NCI-H2196 treated with DMSO at 0.1 percent for 48 hours (cell line): Measurements from ENCODE around the gene MCM8.

Experiments used
- DNase-seq: peaks from one replicate; lab custom pipeline; 2025; ENCODE audit not compliant: unreplicated experiment; lab: John Stamatoyannopoulos, UW

MCM8 gene

DNA sequence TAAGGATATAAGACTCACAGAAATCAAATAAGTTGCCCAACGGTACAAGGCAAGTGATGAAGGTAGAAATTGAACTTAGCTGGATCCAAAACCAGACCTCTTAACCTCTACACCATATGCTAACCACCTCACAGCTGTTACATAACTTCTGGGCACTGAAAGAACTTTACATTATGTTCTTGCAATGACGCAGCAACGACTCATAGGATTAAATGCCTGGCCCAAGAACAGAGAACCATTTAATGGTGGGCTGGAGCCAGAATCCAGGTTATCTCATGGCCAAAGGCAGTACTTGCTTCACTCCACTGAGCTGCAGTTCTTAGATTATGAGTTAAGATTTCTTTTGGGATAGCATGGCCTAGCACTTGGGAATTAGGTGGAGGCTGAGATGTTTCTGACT, 4.5 kb upstream of the MCM8 start:
- DNase-seq: no peak

DNA sequence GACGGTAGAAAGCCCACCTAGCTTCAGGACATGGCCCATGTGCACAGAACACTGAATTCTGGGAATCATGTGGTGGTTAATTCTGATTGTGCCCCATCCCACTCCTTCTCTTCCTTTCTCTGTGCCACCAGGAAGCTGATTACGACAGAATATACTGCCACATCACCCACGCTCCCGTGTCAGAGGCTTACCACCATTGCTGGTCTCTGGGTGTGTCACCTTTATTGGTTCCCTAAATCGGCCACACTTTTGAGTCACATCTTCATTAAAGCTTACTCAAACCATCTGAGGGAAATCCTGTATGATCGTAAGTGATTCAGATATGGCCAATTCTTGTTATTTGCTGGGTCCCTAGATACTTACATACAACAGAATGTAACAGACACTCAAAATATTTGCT, 3.2 kb upstream of the MCM8 start:
- DNase-seq: no peak

DNA sequence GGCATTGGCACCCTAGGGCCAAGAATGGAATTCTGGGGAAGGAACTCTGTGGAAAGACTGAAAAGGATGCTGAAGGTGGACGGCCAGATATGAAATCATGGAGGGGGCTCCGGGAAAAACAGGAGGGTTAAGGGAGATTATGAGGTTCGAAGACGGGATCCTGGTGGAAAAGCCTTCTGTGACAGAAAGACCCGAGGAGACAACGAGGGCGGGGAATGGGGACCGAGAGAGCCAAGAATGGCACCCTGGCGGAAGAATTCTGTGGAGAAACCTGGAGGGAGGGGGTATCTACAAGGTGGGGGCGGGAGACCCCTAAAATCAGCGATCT, 545 bp upstream of the MCM8 start:
- DNase-seq: no peak

DNA sequence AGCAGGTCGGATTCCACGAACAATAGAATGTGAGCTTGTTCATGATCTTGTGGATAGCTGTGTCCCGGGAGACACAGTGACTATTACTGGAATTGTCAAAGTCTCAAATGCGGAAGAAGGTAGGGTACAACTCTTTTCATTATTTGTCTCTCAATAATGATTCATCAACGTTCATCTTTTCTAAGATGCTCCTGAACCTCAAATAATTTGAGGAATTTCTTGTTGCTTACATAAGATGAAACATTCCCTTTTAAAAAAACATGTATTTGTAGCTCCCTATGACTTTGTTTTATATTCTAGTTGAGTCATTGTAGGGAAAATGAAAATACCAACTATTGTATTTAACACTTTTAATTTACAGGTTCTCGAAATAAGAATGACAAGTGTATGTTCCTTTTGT, 17.0 kb downstream of the MCM8 start:
- DNase-seq: no peak

DNA sequence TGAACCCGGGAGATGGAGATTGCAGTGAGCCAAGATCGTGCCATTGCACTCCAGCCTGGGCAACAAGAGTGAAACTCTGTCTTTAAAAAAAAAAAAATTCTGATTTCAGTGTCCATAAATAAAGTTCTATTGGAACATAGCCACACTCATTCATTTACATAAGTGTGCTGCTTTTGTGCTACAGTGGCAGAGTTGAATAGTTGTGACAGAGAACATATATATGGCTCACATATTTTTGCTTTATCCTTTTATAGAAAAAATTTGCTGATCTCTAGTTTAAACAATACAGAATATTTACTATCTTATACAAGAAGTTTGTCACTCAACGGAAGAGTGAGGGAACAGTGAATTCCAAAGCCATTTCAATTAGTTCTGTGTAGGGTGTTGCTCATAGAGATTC, 18.0 kb downstream of the MCM8 start:
- DNase-seq: no peak

DNA sequence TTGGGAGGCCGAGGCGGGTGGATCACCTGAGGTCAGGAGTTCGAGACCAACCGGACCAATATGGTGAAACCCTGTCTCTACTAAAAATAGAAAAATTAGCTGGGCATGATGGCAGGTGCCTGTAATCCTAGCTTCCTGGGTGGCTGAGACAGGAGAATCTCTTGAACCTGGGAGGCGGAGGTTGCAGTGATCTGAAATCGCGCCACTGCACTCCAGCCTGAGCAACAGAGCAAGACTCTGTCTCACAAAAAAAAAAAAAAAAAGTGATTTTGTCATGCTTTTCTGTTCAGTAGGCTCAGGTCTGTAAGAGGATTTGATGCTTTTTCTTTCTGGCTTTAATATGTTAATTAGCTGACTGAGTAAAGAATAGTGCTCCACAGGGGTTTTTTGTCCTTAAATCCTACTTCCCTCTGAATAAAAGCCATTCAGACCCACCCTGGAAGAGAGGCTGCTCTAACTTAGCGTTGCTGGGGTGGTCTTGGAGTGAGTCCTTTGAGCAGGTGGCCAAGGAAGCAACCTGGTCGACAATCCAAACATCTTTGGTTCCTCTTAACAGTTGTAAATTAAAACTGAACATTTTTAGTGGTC, 19.0 kb downstream of the MCM8 start:
- DNase-seq: no peak

DNA sequence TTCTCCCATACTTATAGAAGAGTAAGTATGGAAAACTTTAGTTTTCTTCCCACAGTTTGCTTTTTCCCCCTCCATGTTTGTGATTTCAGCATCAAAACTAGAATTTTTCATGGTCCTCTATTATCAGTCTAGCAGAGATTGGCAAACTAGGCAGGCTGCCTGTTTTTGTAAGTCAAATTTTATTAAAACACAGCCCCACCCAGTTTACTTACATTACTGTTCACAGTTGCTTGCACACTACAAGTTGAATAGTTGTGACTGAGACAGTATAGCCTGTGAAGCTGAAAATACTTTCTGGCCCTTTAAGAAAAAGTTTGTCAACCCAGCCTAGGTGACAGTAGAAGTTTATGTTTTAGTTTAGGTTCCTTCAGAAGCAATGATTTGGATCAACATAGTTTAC, 19.5 kb downstream of the MCM8 start:
- DNase-seq: no peak

DNA sequence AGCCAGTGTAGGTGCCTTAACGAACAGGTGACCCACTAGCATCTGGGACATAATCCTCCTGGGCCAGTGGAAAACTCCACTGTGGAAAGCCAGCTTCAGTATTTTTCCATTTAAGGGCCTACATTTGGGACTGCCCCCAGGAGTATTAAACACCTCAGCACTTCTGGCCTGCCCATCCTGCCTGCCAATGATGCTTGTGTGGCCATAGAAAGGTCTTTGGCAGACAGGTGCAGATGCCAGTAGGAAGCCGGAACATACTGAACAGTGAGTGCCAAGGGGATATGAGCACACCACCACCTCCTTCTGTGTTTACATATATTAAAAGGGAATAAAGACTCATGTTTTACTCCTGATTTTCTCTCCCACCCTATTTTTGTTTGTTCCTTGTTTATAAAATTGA, 19.9 kb downstream of the MCM8 start:
- no peak for DNase-seq

DNA sequence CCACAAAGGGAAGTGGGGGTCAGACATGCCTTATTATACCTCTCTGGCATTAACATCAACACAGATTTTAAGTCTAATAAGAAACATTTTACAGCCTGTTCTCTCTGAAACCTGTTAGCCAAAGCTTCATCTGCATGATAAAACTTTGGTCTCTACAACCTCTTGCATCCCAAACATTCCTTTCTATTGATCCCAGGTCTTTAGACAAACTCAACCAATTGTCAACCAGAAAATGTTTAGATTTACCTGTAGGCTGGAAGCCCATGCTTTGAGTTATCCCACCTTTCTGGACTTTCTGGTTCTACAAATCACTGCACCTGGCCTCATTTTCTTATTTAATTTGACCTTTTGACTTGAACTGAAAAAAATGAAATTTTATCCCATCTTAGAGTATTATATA, 20.8 kb downstream of the MCM8 start:
- DNase-seq: no peak

DNA sequence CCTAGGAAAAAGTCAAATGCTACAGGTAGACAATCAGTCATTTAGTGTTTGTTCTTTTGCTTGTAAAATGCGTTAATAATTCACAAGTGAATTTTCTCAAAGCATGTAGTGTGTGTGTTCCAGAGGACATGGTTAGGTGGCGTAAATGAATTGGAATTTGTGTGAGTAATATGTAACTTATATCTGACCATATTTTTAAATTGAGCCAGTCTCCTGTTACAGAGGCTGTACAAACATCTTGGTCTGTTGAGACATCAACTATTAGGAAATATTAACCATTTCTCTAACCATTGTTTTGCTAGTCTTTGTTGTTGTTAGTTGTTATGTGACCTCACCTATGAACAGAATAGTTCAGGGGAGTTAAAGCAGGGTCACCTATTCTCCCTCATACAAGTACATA, 22.7 kb downstream of the MCM8 start:
- no peak for DNase-seq

DNA sequence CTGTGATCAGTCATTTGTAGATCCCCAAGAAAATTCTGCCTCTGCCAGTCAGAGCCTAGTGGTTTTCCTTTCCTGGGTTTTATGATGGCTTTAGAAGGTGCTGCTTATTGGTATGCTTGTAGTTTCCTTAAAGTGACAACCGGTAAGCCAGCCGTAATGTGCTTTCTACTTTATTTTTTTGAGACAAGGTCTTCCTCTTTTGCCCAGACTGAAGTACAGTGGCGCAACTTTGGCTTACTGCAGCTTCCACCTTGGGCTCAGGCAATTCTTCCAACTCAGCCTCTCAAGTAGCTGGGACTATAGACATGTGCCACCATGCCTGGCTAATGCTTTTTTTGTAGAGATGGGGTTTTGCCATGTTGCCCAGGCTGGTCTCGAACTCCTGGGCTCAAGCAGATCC, 23.5 kb downstream of the MCM8 start:
- DNase-seq: no peak

DNA sequence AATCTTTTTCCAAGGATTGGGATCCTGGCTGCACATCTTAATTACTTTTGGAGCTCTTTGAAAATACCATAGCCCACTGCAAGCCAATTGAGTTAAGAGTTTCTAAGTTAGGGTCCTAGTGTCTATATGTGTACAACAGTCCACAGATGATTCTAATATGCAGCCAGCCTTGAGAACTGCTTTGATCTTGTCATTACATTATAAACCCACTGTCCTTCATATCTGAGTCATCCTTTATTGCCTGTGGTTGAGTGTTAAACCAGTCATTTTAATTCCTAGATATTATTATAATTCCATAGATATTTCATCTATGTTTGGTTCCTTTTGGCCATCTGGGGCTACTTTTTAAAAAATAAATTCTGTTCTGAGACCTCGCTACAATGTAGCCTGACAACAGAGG, 24.1 kb downstream of the MCM8 start:
- no peak for DNase-seq

DNA sequence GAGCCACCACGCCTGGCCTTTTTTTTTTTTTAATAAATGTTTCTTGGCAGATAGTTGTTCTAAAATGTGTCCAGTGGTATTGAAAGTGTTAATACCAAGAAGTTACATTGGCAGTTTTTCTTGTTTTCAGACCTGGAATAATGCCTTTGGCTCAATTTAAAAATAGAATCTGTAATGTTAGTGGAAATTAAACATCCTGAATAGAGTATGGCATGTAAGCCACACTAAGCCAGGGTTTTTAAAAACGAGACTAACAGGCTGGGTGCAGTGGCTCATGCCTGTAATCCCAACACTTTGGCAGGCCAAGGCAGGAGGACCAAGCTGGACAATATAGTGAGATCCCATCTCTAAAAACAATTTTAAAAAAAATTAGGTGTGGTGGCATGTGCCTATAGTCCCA, 25.3 kb downstream of the MCM8 start:
- no peak for DNase-seq

DNA sequence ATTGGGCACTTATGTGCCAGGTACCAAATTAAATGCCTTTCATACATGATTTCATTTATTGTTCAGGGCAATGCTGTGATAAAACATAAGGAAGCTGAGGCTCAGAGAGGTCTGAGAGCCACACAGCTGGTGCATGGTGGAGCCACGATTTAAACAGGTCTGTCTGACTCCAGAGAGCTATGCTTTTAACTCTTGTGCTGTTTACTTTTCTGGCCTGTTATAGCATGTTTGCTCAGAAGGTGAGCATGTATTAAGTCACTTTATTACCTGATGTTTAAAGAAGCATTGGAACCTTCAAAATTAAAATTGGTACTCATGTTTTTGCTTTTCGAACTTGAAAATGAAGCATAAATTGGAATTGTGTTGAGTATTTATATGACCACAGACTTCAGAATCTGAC, 26.8 kb downstream of the MCM8 start:
- no peak for DNase-seq

DNA sequence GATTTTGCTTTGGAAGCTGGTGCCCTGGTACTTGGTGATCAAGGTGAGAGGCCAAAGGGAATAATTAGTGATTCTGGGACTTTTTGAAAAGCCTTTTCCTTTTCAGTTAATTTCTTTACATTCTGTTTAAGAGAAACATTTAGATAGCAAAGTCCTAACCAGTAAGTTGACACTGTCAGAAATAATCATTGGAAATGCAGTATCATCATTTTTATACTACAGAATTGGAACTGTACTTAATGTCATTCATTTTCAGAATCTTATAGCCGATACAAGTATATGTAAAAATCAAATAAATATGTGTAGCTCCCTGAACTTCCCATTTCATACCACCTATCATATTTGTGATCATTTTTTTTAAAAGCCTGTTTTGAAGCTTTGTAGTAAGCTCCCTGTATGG, 27.5 kb downstream of the MCM8 start:
- DNase-seq: no peak

DNA sequence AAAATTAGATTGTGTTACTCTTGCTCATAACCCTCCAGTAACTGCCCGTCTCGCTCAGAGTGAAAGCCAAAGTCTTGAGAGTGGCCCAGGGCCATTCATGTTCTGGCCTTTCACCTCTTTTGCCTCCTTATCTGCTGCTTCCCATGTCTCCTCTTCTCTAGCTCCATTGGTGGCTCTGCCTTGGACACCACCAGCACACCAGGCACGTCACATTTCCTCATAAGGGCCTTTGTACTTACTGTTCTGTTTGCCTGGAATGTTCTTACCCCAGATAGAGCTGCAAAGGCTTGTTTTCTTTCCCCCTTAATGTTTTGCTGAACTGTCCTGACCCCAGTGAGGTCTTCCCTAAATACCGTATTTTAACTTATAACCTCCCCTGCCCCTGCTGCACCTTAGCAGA, 29.3 kb downstream of the MCM8 start:
- DNase-seq: no peak

DNA sequence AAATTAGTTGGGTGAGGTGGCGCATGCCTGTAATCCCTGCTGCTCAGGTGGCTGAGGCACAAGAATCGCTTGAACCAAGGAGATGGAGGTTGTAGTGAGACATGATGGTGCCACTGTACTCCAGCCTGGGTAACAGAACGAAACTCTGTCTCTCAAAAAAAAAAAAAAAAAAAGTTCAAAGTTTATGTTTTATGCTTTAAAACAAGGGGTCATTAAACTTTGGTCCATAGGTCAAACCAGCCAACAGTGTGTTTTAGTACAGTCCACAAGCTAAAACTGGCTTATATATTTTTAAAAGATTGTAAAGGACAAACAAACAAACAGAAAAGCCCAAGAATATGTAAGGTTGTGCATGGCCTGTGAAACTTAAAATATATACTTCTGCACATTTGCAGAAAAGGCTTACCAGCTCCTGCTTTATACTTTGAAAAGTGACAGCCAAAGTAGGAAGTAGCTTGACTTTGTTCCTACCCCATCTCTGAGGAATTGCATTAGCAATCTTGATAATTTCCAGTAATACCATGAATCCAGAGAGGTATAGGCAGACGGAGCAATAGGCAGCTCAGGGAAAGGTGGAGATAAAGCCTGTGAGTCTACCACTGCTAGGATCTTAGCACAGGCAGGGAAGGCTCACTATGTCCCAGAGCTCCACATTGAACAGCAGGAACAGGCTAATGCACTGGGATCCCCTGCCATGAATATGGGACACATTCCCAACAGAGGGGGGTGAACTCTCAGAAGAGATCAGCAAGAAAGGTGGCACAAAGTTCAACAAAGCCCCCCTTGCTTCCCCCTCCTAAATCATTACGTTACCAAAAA, 30.5 kb downstream of the MCM8 start:
- DNase-seq: no peak

DNA sequence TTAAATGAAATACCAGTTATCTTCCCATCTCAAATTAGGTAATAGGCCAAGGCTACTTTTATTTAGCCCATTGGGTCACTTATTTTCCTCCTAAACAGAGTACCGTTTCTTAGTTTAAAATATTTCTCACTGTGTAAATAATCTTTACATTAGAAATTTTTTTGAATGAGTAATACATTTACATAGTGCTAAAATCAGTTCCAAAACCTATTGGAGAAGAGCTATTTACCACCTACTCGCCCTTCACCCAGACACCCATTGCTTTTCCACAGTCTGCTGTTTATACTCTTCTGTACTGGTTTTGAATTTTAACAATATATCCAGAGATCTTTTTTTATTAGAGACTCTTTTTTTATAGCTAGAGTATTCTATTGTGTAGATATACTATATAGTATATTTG, 36.9 kb downstream of the MCM8 start:
- DNase-seq: no peak

DNA sequence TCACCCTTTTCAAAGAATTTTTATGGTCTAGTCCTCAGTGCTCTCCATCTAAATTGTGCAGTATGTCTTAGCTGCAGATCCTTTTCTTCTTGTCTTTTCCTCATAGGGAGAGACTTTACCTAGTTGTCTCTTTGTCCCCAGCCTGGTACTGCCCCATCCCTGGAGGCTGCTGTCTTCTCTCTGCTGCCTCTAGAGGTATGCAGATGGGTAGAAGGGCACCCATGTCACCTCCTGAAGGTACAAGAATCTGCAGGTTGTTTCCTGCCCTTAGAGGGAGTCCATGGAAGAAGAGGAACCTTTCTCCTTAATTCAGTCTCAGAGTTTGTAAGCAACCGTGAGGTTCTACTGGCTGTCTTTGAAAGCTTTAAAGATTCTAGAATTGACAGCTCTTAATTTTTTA, 39.1 kb downstream of the MCM8 start:
- no peak for DNase-seq

DNA sequence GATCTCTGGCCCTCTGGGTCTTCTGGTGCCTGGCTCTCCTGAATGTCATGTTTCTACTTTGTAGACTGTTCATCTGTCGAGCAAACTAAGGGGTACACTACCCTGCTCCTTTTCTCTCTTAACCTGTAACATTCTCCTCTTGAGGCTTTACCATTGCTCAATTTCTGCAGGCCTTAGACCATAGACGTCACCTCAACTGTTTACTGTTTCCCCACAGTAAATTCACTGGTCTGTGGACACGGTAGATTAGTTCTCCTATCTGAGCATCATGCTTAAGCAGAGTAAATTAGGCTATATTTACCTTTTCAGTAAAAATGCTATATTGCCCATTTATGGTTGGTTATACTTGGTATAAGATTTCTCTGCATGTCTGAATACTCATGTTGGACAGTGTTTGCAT, 40.5 kb downstream of the MCM8 start:
- DNase-seq: no peak

DNA sequence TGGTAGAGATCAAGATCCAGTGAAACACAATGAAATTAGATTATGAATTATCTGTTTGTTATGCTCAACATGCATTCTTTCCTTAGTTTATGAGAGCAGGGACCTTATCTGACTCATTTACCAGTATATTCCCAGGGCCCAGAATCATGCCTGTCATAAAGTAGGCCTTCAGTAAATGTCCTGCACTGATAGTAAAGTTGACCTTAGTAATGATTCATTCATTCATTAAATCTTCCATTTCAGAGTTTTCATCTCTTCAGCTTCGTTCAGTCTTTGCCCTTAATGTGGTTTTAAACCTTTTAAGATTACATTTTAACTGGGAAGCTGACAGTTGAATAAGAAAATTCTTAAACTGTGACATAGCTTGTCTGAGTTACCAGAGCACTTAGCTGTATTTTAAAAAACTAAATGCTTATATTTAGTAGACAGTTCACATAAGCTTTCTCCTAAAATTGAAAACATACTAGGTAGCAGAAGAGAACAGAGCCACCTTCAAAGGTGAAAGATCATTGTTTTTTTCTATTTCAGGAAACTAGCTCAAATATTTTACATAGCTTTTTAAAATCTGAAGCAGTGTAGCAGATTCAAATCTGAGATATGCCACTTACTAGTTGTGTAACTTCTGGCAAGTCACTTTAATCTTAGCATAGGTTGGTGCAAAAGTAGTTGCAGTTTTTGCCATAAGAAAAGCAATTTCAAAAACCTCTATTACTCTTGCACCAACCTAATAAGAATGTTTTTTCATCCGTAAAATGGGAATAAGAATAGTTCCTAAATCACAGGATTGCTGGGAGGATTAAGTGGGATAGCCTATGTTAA, 41.4 kb downstream of the MCM8 start:
- DNase-seq: no peak

DNA sequence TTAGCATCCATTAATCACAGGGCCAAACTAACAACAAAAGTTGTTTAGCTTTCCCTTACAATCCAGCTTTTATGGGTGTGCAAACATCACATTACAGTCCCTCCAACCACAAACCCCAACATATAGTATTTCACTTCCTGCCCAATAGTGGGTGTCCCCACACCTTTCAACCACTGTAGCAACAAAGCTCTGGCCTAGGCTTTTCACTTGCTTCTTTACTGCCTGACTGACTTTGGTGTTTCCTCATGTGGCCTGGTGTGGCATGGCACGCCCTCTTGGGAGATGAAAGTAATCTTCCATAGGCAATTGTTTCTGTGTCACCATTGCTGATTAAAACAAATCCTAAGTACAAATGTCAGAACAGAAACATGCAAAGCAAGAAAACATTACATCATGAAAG, 46.3 kb downstream of the MCM8 start:
- peak; percentile 7 for DNase-seq
